T1000 (cell line): ENCODE measurements around the gene UQCRH.
"Not testable (repeated sequence)": the region's sequence is repeated elsewhere in the genome, so short reads cannot be mapped to it uniquely, and the experiment has no call there.

Source experiments
- DNase-seq: peaks from one replicate; lab custom pipeline; 2025; ENCODE audit warnings: mixed read lengths; lab: John Stamatoyannopoulos, UW

Gene UQCRH

GRCh38 chr1:46333300-46334029, 30.0 kb downstream of the UQCRH start:
- no peak for DNase-seq

GRCh38 chr1:46334030-46334384, 30.5 kb downstream of the UQCRH start:
- no peak for DNase-seq

- no peak for DNase-seq
Measured at GRCh38 chr1:46335081-46335480, 31.6 kb downstream of the UQCRH start.

GRCh38 chr1:46337409-46337808, 33.9 kb downstream of the UQCRH start:
- not testable (repeated sequence) for DNase-seq

DNA sequence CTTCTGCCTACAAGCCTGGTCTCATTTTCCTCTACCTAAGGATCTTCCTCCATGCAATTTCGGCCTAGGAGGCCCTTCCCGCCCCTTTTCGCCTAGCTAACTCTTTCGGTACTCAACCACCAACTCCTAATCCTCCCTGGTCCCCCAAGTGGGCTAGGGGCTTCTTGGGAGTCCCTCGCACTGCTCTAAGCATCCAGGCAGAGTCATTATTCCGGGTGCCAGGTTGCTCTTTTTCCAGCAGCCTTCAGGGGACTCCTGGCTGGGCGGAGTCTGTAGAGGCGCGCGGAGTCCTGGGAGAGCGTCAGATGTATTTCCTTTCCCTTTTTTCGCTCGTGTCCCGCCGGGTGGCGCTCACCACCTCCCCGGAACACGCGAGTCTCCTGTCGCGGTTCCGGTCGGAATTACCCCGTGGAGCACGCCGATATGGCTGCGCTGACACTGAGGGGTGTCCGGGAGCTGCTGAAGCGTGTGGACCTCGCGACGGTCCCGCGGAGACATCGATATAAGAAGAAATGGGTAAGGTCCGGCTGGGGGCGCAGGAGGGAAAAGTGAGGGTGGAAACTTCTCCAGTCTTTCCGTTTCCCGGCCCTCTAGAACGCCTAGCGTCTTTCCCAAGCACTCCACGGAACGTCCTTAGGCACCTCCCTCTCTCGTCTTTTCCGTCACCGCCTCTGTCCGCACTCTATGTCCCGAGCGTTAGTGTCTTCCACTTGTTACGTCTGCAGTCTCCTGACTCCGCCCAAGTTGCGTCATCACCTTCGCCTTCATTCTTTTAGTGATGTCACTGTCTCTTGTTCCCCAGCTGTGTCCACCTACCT, 37.1 kb downstream of the UQCRH start, which contains the start of gene NSUN4:
Gene NSUN4, plus strand, starts transcription at position 404 of the 818 bp plus-strand sequence. Its CDS starts 20 bp downstream, at position 424.
- DNase-seq, result peak; percentile 89

DNA sequence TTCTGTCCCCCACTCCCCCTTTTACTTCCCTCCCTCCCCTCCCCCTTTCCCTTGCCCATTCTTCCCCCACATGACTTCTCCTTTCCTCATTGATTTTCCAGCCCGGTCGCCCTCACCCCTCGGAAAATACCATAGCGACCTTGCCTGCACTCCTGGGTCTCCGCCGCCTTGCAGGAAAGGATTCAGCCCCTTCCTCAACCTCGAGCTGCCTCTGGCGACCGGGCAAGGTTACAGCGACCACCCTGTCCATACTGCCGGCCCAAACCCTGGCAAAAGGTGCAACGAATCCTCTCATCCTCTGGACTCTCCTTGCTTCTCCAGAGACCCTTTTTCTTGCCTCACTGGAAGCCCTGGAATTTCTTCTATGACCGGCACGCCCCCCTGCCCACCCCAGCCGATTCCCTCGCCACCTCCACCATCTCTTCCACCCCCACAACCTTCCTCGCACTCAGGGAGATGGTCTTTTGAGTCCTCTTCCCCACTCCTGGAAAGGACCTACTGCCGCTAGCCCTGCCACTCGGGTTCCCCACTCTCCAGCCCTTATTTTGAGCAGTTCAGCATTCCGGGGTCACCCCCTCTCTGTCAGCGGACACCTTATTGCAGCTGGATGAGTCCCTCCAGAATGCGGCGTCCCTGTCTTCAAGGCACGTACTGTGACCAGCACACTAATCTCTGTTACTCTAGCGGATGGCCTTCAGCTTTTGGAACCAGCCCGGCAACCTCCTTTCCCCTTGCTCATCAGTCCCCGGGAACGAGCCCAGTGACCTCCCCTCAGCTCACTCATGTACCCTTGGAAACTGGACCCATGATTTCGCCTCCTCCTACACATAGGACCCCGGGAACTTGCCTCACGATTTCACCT, 38.0 kb downstream of the UQCRH start:
- no peak for DNase-seq

GRCh38 chr1:46342084-46342656, 38.7 kb downstream of the UQCRH start:
- DNase-seq, result no peak

DNA sequence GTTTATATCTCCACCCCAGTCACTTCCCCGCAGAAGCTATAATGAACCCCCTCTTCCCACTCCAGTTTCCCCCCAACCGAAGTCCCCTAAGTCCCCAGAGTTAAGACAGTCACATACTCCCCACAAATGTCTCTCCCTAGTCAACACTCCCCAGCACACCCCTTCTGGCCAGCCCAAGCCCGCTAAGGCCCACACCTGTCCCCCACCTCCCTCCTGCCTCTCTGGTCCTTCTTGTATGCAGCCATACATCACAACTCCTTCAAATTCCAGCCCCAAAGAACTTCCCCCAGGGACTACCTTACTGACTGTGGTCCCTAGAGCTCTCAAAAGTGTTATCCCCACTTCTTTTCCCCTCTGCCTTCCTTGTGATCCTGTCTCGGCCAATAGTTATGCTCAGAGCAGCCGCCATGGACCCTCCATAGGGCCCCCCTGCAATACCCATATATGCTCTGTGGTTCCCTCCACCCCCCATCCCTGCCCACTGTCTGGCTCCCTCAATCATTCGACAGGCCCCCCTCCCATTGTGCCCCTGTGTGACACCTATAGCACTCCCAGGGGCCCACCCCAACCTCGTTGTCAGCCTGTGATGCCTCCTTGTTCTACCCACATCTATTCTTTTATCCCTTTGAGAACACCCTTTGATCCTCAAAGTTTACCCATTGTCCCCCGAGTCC, 39.3 kb downstream of the UQCRH start:
- DNase-seq, result no peak

DNA sequence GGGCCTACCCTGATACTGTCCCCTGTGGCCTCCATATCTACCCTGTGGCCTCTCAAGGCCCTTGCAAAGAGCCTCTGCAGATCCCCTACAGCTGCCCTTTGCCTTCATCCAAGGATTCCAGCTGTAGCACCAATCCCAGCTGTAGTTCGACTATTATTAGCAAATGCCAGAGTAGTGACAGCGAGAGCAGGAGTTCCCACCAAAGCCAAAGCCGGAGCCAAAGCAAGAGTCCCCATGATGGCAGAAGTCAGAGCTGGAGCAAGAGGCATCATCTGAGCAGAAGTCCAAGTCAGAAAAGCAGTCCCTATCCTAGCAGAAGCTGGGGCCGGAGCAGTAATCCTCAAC, 39.8 kb downstream of the UQCRH start:
- DNase-seq, result no peak

GRCh38 chr1:46343705-46344104, 40.2 kb downstream of the UQCRH start:
- no peak for DNase-seq

DNA sequence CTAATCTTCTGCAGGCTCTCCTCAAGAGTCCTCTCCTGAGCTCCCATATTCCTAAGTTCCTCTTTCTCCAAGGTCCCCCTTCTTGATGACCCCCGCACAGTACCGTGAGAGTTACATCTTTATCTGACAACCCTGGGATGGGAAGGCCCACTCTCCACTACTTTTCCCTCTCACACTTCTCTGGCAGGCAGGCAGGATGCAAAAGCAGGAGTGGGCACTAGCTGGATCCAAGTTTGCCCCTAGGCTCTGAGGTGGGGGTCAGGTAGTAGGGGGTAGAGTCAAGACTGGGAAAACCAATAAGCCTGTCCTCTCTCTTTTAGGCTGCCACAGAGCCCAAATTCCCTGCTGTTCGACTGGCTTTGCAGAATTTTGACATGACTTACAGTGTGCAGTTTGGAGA, 41.0 kb downstream of the UQCRH start:
- no peak for DNase-seq

DNA sequence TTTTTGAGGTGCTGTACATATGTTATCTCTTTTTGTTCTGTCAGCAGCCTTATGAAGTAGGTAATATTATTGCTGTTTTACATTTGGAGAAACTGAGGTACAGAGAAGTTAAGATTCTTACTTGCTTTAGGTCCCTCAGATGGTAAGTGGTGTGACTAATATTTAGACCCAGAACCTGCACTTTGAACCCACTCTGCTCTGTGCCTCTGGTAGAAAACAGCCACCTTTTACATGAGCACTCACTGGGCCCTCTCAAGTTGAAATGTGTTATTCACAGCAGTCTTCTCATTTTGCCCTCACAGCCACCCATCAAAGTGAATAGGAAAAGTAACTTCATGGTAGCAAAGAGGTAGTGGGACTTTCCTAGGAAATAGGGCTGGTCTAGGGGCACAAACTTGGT, 41.8 kb downstream of the UQCRH start:
- DNase-seq, result no peak

DNA sequence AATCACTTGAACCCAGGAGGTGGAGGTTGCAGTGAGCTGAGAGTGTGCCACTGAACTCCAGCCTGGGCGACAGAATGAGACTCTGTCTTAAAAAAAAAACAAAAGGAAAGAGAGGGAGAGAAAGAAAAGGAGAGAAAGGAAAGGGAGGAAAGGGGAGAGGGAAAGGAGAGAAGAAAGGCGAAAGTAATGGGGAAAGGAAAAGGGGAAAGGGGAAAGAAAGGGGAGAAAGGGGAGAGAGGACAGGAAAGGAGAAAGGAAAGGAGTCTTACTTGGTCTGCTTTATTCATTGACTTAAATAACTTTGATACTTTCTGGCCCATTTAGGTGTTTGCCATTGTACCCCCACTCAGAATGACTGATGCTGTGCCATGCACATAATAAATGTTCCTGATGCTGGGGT, 48.9 kb downstream of the UQCRH start:
- no peak for DNase-seq

DNA sequence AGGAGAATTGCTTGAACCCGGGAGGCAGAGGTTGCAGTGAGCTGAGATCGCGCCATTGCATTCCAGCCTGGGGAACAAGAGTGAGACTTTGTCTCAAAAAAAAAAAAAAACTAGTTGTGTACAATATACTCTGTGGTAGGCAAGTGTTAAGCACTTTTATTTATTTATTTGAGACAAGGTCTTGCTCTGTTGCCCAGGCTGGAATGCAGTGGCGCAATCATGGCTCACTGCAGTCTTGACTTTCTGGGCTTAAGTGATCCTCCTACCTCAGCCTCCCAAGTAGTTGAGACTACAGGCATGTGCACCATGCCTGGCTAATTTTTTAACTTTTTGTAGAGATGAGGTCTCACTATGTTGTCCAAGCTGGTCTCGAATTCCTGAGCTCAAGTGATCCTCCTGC, 52.4 kb downstream of the UQCRH start:
- DNase-seq, result not testable (repeated sequence)

DNA sequence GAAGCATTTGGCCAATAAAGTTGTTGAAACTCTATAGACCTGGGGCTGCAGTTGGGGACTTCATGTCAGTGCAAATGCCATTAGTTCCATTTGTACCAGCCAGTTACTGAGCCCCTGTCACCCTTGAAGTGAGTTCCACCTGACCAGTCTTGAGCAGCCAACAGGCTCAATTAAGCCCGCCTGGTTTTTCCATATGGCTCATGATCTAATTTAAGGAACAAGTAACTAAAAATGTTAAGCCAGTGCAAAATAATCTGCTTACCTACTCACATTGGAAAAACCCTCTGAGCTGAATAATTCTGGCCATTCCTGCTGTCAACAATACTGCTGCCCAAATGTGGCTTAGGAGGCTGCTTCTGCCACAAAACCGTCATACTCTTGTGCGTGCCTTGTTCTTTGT, 58.7 kb downstream of the UQCRH start:
- DNase-seq, result no peak

DNA sequence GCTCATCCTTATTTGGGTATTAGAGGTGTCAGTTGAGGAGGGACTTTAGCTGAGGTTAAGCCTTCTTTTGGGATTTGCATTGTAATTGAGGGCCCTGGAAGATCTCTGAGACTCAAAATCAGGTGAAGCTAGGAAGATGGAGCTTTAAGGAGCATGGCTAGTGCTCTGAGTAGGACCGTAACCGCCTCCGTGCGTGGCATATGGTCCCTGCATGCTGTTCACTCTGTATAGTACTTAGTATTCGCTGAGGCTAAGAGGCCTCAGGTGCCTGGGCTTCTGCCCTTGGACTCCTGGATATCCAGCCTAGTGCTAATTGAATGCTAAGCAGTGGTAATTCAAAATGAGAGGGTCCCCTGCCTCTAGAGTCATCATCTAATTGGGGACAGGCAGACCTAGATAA, 59.6 kb downstream of the UQCRH start:
- no peak for DNase-seq

DNA sequence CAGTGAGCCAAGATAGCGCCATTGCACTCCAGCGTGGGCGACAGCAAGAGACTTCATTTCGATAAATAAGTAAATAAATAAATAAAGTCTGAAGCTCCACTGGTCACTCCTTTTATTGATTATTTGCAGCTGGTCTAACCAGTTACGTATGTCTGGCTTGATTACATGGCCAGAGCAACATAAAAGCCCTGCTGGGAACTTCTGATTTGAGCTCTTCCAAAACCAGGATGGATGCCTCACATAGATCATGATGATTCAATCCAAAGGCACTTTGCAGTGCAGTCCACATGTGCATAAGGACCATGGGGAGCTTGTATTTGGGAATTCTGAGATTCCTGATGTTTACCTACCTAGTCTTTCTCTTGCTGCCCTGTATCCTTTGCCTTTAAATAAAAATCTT, 61.1 kb downstream of the UQCRH start:
- DNase-seq, result no peak

- DNase-seq, result not testable (repeated sequence)
Measured at GRCh38 chr1:46365796-46366195, 62.3 kb downstream of the UQCRH start.
